BLaER1 (cell line): ENCODE measurements around the gene LRRN4CL.
"Not testable (repeated sequence)": the region's sequence is repeated elsewhere in the genome, so short reads cannot be mapped to it uniquely, and the experiment has no call there.

Experiments
- H3K27ac ChIP-seq: shearing (Covaris generic); formaldehyde crosslinking; 2 replicates; pipeline ENCODE4 v1.8.1; 2022
- H3K27me3 ChIP-seq: shearing (Covaris generic); formaldehyde crosslinking; 2 replicates; pipeline ENCODE4 v1.8.1; 2022
- H3K36me3 ChIP-seq: shearing (Covaris generic); formaldehyde crosslinking; 2 replicates; pipeline ENCODE4 v1.8.1; 2022
- H3K4me1 ChIP-seq: shearing (Covaris generic); formaldehyde crosslinking; 2 replicates; pipeline ENCODE4 v1.8.1; 2022
- H3K4me2 ChIP-seq: shearing (Covaris generic); formaldehyde crosslinking; 2 replicates; pipeline ENCODE4 v1.8.1; 2022
- H3K4me3 ChIP-seq: shearing (Covaris generic); formaldehyde crosslinking; 2 replicates; pipeline ENCODE4 v1.8.1; 2022
- H3K9ac ChIP-seq: shearing (Covaris generic); formaldehyde crosslinking; 2 replicates; pipeline ENCODE4 v1.8.1; 2022
- H3K9me3 ChIP-seq: shearing (Covaris generic); formaldehyde crosslinking; 2 replicates; pipeline ENCODE4 v1.8.1; 2022
- H4K20me1 ChIP-seq: shearing (Covaris generic); formaldehyde crosslinking; 2 replicates; pipeline ENCODE4 v1.8.1; 2022
- Cebpa-rat ChIP-seq: shearing (Covaris generic); IDR thresholded peaks from 2 replicates; pipeline ENCODE4 v1.8.1; 2022

LRRN4CL gene

GRCh38 chr11:62677714-62678113 lies 11.6 kb downstream of the LRRN4CL start:
- H3K9ac ChIP-seq: peak overlapping the region; percentile 93

GRCh38 chr11:62677156-62677555 lies 12.2 kb downstream of the LRRN4CL start:
- Histone ChIP-seq H3K4me1 (peaks cover 60% of the 10 kb centered on the region), H4K20me1 (peaks cover 38% of the 10 kb centered on the region), H3K9me3 (no peaks in the 10 kb centered on the region), H3K27ac (no peak overlapping the region; the same call in 1 of the 2 replicates), H3K36me3 (peaks cover 54% of the 10 kb centered on the region), H3K4me2 (peak overlapping the region; percentile 94), H3K4me3 (peak overlapping the region; percentile 99), H3K27me3 (no peaks in the 10 kb centered on the region), H3K9ac (peak overlapping the region; percentile 93)
- TF ChIP-seq Cebpa-rat: no peak

More at GRCh38 chr11:62677714-62678113, 11.6 kb downstream of the LRRN4CL start:
- H4K20me1 ChIP-seq: peaks cover 34% of the 10 kb centered on the region
- no peaks in the 10 kb centered on the region for H3K9me3 ChIP-seq
- peaks cover 54% of the 10 kb centered on the region for H3K4me1 ChIP-seq
- H3K27ac ChIP-seq: no peak overlapping the region; the same call in 1 of the 2 replicates
- no peaks in the 10 kb centered on the region for H3K27me3 ChIP-seq
- peak overlapping the region; percentile 94 for H3K4me2 ChIP-seq
- H3K4me3 ChIP-seq: peak overlapping the region; percentile 99
- no peak for TF ChIP-seq Cebpa-rat
- peaks cover 53% of the 10 kb centered on the region for H3K36me3 ChIP-seq

- TF ChIP-seq Cebpa-rat: no peak
- H4K20me1 ChIP-seq: peaks cover 38% of the 10 kb centered on the region
- no peak overlapping the region for H3K27ac ChIP-seq
- no peak overlapping the region for H3K4me3 ChIP-seq
- peaks cover 60% of the 10 kb centered on the region for H3K4me1 ChIP-seq
- no peaks in the 10 kb centered on the region for H3K9me3 ChIP-seq
- H3K36me3 ChIP-seq: peaks cover 54% of the 10 kb centered on the region
- peak overlapping the region; percentile 93; the same call in 1 of the 2 replicates for H3K9ac ChIP-seq
- H3K27me3 ChIP-seq: no peaks in the 10 kb centered on the region
- H3K4me2 ChIP-seq: 0 out of 2 replicates have a peak overlapping the region, but pooled peaks have one; percentile 94
These were observed 12.6 kb downstream of the LRRN4CL start for GRCh38 chr11:62676698-62677097.

- H3K4me2 ChIP-seq, H3K9ac ChIP-seq, H3K27me3 ChIP-seq, H3K4me3 ChIP-seq, H3K9me3 ChIP-seq, H3K27ac ChIP-seq: not testable (repeated sequence)
- peaks cover 56% of the 10 kb centered on the region for H3K4me1 ChIP-seq
- peaks cover 38% of the 10 kb centered on the region for H4K20me1 ChIP-seq
- H3K36me3 ChIP-seq: peaks cover 54% of the 10 kb centered on the region
These were observed 13.9 kb downstream of the LRRN4CL start for GRCh38 chr11:62675415-62675814.

GRCh38 chr11:62673196-62673525 lies 16.2 kb downstream of the LRRN4CL start:
- Histone ChIP-seq H3K9me3 (no peaks in the 10 kb centered on the region), H4K20me1 (peaks cover 37% of the 10 kb centered on the region), H3K27me3 (no peaks in the 10 kb centered on the region), H3K9ac (peak overlapping the region; percentile 95; the same call in 1 of the 2 replicates), H3K36me3 (peaks cover 63% of the 10 kb centered on the region), H3K4me1 (peaks cover 59% of the 10 kb centered on the region), H3K4me3 (peak overlapping the region; percentile 87; the same call in 1 of the 2 replicates), H3K4me2 (peak overlapping the region; percentile 91), H3K27ac (no peak overlapping the region)
- no peak for TF ChIP-seq Cebpa-rat

- peaks cover 59% of the 10 kb centered on the region for H3K4me1 ChIP-seq
- peak within 1 kb of the TSS; percentile 86 for H3K27ac ChIP-seq
- peak within 1 kb of the TSS; percentile 91 for H3K4me2 ChIP-seq
- peak within 1 kb of the TSS; percentile 87 for H3K4me3 ChIP-seq
- H3K9ac ChIP-seq: peak within 1 kb of the TSS; percentile 95
- H4K20me1 ChIP-seq: peaks cover 31% of the 10 kb centered on the region
- H3K9me3 ChIP-seq: no peaks in the 10 kb centered on the region
- TF ChIP-seq Cebpa-rat: no peak
- no peaks in the 10 kb centered on the region for H3K27me3 ChIP-seq
- H3K36me3 ChIP-seq: peaks cover 61% of the 10 kb centered on the region
These were observed 17.5 kb downstream of the LRRN4CL start, which contains the start of the genes LBHD1 and UQCC3 for GRCh38 chr11:62671608-62672389. LBHD1 (minus strand) TSS chr11:62672267; CDS start chr11:62670031, 2,236 bp downstream. UQCC3 (plus strand) TSS chr11:62671673; CDS start chr11:62671746, 73 bp downstream.

- Histone ChIP-seq H3K27ac (peak overlapping the region; percentile 86), H4K20me1 (peaks cover 31% of the 10 kb centered on the region), H3K9ac (peak overlapping the region; percentile 95), H3K36me3 (peaks cover 61% of the 10 kb centered on the region), H3K4me1 (peaks cover 62% of the 10 kb centered on the region), H3K4me3 (peak overlapping the region; percentile 87), H3K27me3 (no peaks in the 10 kb centered on the region), H3K4me2 (peak overlapping the region; percentile 91), H3K9me3 (no peaks in the 10 kb centered on the region)
- TF ChIP-seq Cebpa-rat: no peak
These were observed 18.1 kb downstream of the LRRN4CL start for GRCh38 chr11:62671236-62671607.

- peak overlapping the region; percentile 91 for H3K4me2 ChIP-seq
- H3K9ac ChIP-seq: 0 out of 2 replicates have a peak overlapping the region, but pooled peaks have one; percentile 5
These were observed 19.7 kb downstream of the LRRN4CL start for GRCh38 chr11:62669420-62670161.

GRCh38 chr11:62667460-62667859 lies 21.9 kb downstream of the LRRN4CL start:
- Histone ChIP-seq H3K9ac (peak overlapping the region; percentile 97), H3K4me3 (0 out of 2 replicates have a peak overlapping the region, but pooled peaks have one; percentile 96)

More at GRCh38 chr11:62669420-62670161, 19.7 kb downstream of the LRRN4CL start:
- H3K36me3 ChIP-seq: peaks cover 47% of the 10 kb centered on the region
- H3K4me3 ChIP-seq: no peak overlapping the region
- no peaks in the 10 kb centered on the region for H3K27me3 ChIP-seq
- no peak for TF ChIP-seq Cebpa-rat
- H3K27ac ChIP-seq: no peak overlapping the region
- H3K9me3 ChIP-seq: no peaks in the 10 kb centered on the region
- peaks cover 31% of the 10 kb centered on the region for H4K20me1 ChIP-seq
- H3K4me1 ChIP-seq: peaks cover 66% of the 10 kb centered on the region

More at GRCh38 chr11:62667460-62667859, 21.9 kb downstream of the LRRN4CL start:
- H3K27ac ChIP-seq: no peak overlapping the region
- TF ChIP-seq Cebpa-rat: no peak
- peak overlapping the region; percentile 97 for H3K4me2 ChIP-seq
- H4K20me1 ChIP-seq: peaks cover 17% of the 10 kb centered on the region
- H3K36me3 ChIP-seq: peaks cover 35% of the 10 kb centered on the region
- no peaks in the 10 kb centered on the region for H3K27me3 ChIP-seq
- H3K9me3 ChIP-seq: no peaks in the 10 kb centered on the region
- peaks cover 57% of the 10 kb centered on the region for H3K4me1 ChIP-seq
